K562 (cell line): ENCODE results near the gene THYN1. TPM values are rescaled to one million over a fixed set of nuclear protein-coding genes. Genes with fewer than 3 reads are reported as not detected.

ENCODE experiments used
- ATAC-seq: fragments of 200-7000 bp; cut with Tn5 transposase; 3 replicates; pipeline ENCODE4 v1.9.1; 2020; ENCODE audit warnings: moderate library complexity
- BruUV-seq: library from RNA; stranded (reverse); fragments of 400-500 nt; replicated peaks from 2 replicates; lab custom pipeline; 2021; lab: Mats Ljungman, UMichigan
- CTCF ChIA-PET: fragments of 300-600 bp; formaldehyde crosslinking; extraction: SDS; loops from one replicate; lab custom pipeline; 2021; ENCODE audit warnings: low intra/inter-chr PET ratio; lab: Yijun Ruan, JAX
- POLR2A ChIA-PET: fragments of 300-600, 350-650 bp; sonication (Branson Sonifier 250); formaldehyde crosslinking; extraction: SDS; loops from one replicate; lab custom pipeline; 2021; ENCODE audit warnings: antibody characterized with exemption, inconsistent platforms; lab: Yijun Ruan, JAX
- DNase-seq, 4 experiments: peaks; one replicate each; pipeline versions ENCODE4 v3.0.0 to v3.0.0-alpha.2; 2011 to 2018; ENCODE audit warnings: low spot score in 3 of 4, mixed read lengths in 3 of 4; ENCODE audit errors: extremely low read depth in 1 of 4
- FAIRE-seq: peaks from 2 replicates; lab custom pipeline; 2011; peaks lifted over from hg19 to GRCh38; lab: Jason Lieb, UNC
- H2AFZ ChIP-seq: 2 replicates; pipeline ENCODE4 v1.6.0; 2011; ENCODE audit warnings: low read depth, low read length, control low read depth, inconsistent platforms
- H3K27ac ChIP-seq: fragments of 200-600 bp; 3 replicates; pipeline ENCODE4 v1.8.0; 2011; ENCODE audit warnings: low read depth, mild to moderate bottlenecking, control low read depth, inconsistent platforms, low read length, moderate library complexity, mixed read lengths; ENCODE audit errors: extremely low read depth
- H3K27me3 ChIP-seq, 2 experiments: fragments of 300-600 bp in 1 of 2; 2 replicates in 1 of 2; 3 replicates in 1 of 2; pipeline versions ENCODE4 v1.6.0 to v1.8.0; 2011; ENCODE audit warnings: inconsistent platforms in 2 of 2, low read length in 2 of 2, mild to moderate bottlenecking in 1 of 2, mixed read lengths in 1 of 2, moderate library complexity in 1 of 2; ENCODE audit not compliant: control insufficient read depth in 2 of 2, insufficient read depth in 2 of 2
- H3K36me3 ChIP-seq: fragments of 300-600 bp; 3 replicates; pipeline ENCODE4 v1.8.0; 2011; ENCODE audit warnings: mild to moderate bottlenecking, low read length, inconsistent platforms; ENCODE audit not compliant: control insufficient read depth, insufficient read depth
- H3K4me1 ChIP-seq, 2 experiments: fragments of 200-600 bp in 1 of 2; replicated peaks in 1 of 2; 2 replicates in 1 of 2; 3 replicates in 1 of 2; pipeline versions ENCODE4 v1.5.1 to v1.8.0; 2011; ENCODE audit warnings: inconsistent platforms in 2 of 2, low read length in 2 of 2, mild to moderate bottlenecking in 1 of 2, mixed read lengths in 1 of 2, moderate library complexity in 1 of 2; ENCODE audit not compliant: control insufficient read depth in 2 of 2, insufficient read depth in 2 of 2
- H3K4me2 ChIP-seq: 2 replicates; pipeline ENCODE4 v1.6.1; 2011; ENCODE audit warnings: low read length, control low read depth, inconsistent platforms, mixed read lengths; ENCODE audit not compliant: insufficient read depth
- H3K4me3 ChIP-seq: fragments of 200-600 bp; sonication (generic), shearing (Covaris generic); 2 replicates; pipeline ENCODE4 v1.5.1; 2016; ENCODE audit warnings: control low read depth, inconsistent platforms
- H3K79me2 ChIP-seq: fragments of 200-600 bp; 3 replicates; pipeline ENCODE4 v1.8.0; 2011; ENCODE audit warnings: low read length, inconsistent platforms; ENCODE audit not compliant: control insufficient read depth, insufficient read depth
- H3K9ac ChIP-seq, 2 experiments: 2 replicates each; pipeline versions ENCODE4 v1.6.0 to v1.6.1; 2011; ENCODE audit warnings: low read depth in 2 of 2, low read length in 2 of 2, control low read depth in 1 of 2, inconsistent platforms in 1 of 2, mild to moderate bottlenecking in 1 of 2, mixed read lengths in 1 of 2; ENCODE audit not compliant: insufficient read depth in 1 of 2
- H3K9me1 ChIP-seq: one replicate; pipeline ENCODE4 v1.6.0; 2011; ENCODE audit warnings: inconsistent platforms, mild to moderate bottlenecking, low read length, moderate library complexity; ENCODE audit not compliant: control insufficient read depth, insufficient read depth
- H3K9me3 ChIP-seq: replicated peaks from 2 replicates; pipeline ENCODE4 v1.5.1; 2011; ENCODE audit warnings: low read depth, low read length, inconsistent platforms; ENCODE audit not compliant: control insufficient read depth, insufficient read depth
- H4K20me1 ChIP-seq: replicated peaks from 2 replicates; pipeline ENCODE4 v1.6.1; 2011; ENCODE audit warnings: low read length, inconsistent platforms, mixed read lengths; ENCODE audit not compliant: control insufficient read depth, insufficient read depth
- BCL6 ChIP-seq: fragments of 250-450 bp; sonication (Bioruptor Pico); IDR thresholded peaks from 2 replicates; pipeline ENCODE4 v1.4.0; 2020
- C11orf30 ChIP-seq: fragments of 450-650 bp; IDR thresholded peaks from 2 replicates; pipeline ENCODE4 v1.6.1; 2016; ENCODE audit warnings: low read depth, mild to moderate bottlenecking
- HMGN3 ChIP-seq: IDR thresholded peaks from 2 replicates; pipeline ENCODE4 v1.6.1; 2011; ENCODE audit warnings: borderline replicate concordance, low read depth, mild to moderate bottlenecking, mixed read lengths, low read length; ENCODE audit not compliant: insufficient read length; ENCODE audit errors: extremely low read depth
- HNRNPK ChIP-seq: fragments of 200-400 bp; formaldehyde crosslinking; IDR thresholded peaks from one replicate; pipeline ENCODE4 v1.6.1; 2018; ENCODE audit warnings: mild to moderate bottlenecking, low read depth, low read length; ENCODE audit not compliant: poor library complexity, severe bottlenecking
- MLLT1 ChIP-seq, 2 experiments: fragments of 450-650 bp; IDR thresholded peaks; 2 replicates each; pipeline ENCODE4 v1.6.1; 2016
- MNT ChIP-seq, 2 experiments: fragments of 450-650 bp; conservative IDR thresholded peaks; 2 replicates each; pipeline ENCODE4 v1.6.1; 2017; ENCODE audit warnings: mild to moderate bottlenecking in 2 of 2, moderate library complexity in 2 of 2
- NFRKB ChIP-seq: fragments of 450-650 bp; IDR thresholded peaks from 2 replicates; pipeline ENCODE4 v1.6.1; 2016; ENCODE audit warnings: low read depth
- NFYB ChIP-seq: IDR thresholded peaks from 2 replicates; pipeline ENCODE4 v1.6.1; 2011; ENCODE audit warnings: mild to moderate bottlenecking, moderate library complexity; ENCODE audit not compliant: insufficient read length; ENCODE audit errors: extremely low read depth
- RNF2 ChIP-seq: sonication (generic); IDR thresholded peaks from 2 replicates; pipeline ENCODE4 v1.6.1; 2016
- SMAD3 ChIP-seq: fragments of 450-650 bp; formaldehyde crosslinking; conservative IDR thresholded peaks from 2 replicates; pipeline ENCODE4 v1.4.0; 2020; ENCODE audit warnings: mild to moderate bottlenecking
- TAF15 ChIP-seq: fragments of 200-400 bp; formaldehyde crosslinking; IDR thresholded peaks from 2 replicates; pipeline ENCODE4 v1.6.1; 2017; ENCODE audit warnings: mild to moderate bottlenecking, low read depth, low read length, moderate library complexity
- WGBS: fragments of 100-300 bp; shearing (Covaris generic); methylation state at CpG from one replicate; pipeline ENCODE4 v1.1.6; 2016; ENCODE audit warnings: low coverage, mixed read lengths; ENCODE audit not compliant: insufficient coverage; ENCODE audit errors: missing lambda C conversion rate; 5-methylcytosine and 5-hydroxymethylcytosine counted together
- in situ Hi-C: fragments of 300-500 bp; cut with MboI; formaldehyde crosslinking; loops from 4 replicates; pipeline ENCODE4 v1.15.0; 2018; ENCODE audit warnings: inconsistent platforms, mixed read lengths
- intact Hi-C: fragments of 100-400 bp; cut with micrococcal nuclease; formaldehyde crosslinking; loops from 2 replicates; pipeline ENCODE4 v1.14.2; 2022
- polyA plus RNA-seq, 8 experiments: library from polyadenylated mRNA; depleted of rRNA in 4 of 8; stranded (reverse) in 5 of 8; unstranded in 3 of 8; fragments of >200 nt; fragmentation: Nextera tagmentation in 2 of 8; fragmentation: Illumina TruSeq in 1 of 8; extraction: Ambion mirVana in 2 of 8; extraction: Trizol in 1 of 8; gene quantifications; 2 replicates each; pipeline versions ENCODE4 v1.2.1 to v1.2.3, GENCODE V29; 2011 to 2014; ENCODE audit warnings: inconsistent platforms in 1 of 8, missing spikeins in 1 of 8
- total RNA-seq, 7 experiments: library from RNA; depleted of rRNA in 6 of 7; stranded (reverse); fragments of >200 nt in 6 of 7; fragmentation: Illumina TruSeq in 2 of 7; extraction: Trizol in 2 of 7; gene quantifications; 2 replicates each; pipeline versions ENCODE4 v1.2.1 to v1.2.3, GENCODE V29; 2011 to 2021; ENCODE audit warnings: low replicate concordance in 1 of 7

THYN1 gene
- total and polyA plus RNA-seq, 9 of the 15 experiments (the other 6 are each of a cell fraction or from before 2014, with no cell fraction given): 54.9 to 279 (median 104) TPM

GRCh38 chr11:134202661-134203060 is 50.5 kb downstream of the THYN1 start (continued):
- TF ChIP-seq MNT (conservative IDR thresholded peaks at IDR 0.05): no peak
- no peak for TF ChIP-seq HNRNPK
- TF ChIP-seq BCL6: no peak
- TF ChIP-seq NFYB: no peak

GRCh38 chr11:134200688-134201087 is 52.5 kb downstream of the THYN1 start:
- no peak for TF ChIP-seq TAF15
- TF ChIP-seq RNF2: no peak
- TF ChIP-seq SMAD3 (CRISPR knock-in tag): no peak
- no peak for TF ChIP-seq NFRKB
- TF ChIP-seq C11orf30: no peak
- no peak for TF ChIP-seq HMGN3
- no peak for TF ChIP-seq MLLT1 (IDR thresholded peaks at IDR 0.05)
- no peaks in the 10 kb centered on the region for H3K9me1 ChIP-seq
- no peaks in the 10 kb centered on the region for H3K9me3 ChIP-seq
- H2AFZ ChIP-seq: no peak overlapping the region
- DNase-seq (no peak), ATAC-seq (no peak), FAIRE-seq (no peak)
- H3K4me3 ChIP-seq: no peak overlapping the region
- BruUV-seq: no TSS peak
- H3K27ac ChIP-seq: no peak overlapping the region
- peaks cover 94% of the 10 kb centered on the region for H3K36me3 ChIP-seq
- no peaks in the 10 kb centered on the region for H3K27me3 ChIP-seq
- no peaks in the 10 kb centered on the region for H3K4me1 ChIP-seq
- intact Hi-C loops (no loop called here), in situ Hi-C loops (no loop called here)
- 69% methylated on average over 6 of the region's 6 CpGs for WGBS
- CTCF ChIA-PET: no interaction called here
- H3K79me2 ChIP-seq: no peaks in the 10 kb centered on the region
- no peak overlapping the region for H3K9ac ChIP-seq
- H4K20me1 ChIP-seq: no peaks in the 10 kb centered on the region
- no peak overlapping the region for H3K4me2 ChIP-seq
- POLR2A ChIA-PET: interaction anchor here (0.8 kb wide), 1 partner anchor 33 kb away, joined by 3 read pairs; no protein-coding TSS in a partner anchor
